SH-SY5Y (cell line): ENCODE results near the gene SH3D21.

Experiments used
- GATA2 ChIP-seq: IDR thresholded peaks from 2 replicates; pipeline ENCODE4 v1.6.1; 2011; ENCODE audit warnings: mild to moderate bottlenecking, low read depth, low read length
- GATA3 ChIP-seq: IDR thresholded peaks from 2 replicates; pipeline ENCODE4 v1.6.1; 2011; ENCODE audit warnings: low read depth, mild to moderate bottlenecking, low read length, moderate library complexity

DNA sequence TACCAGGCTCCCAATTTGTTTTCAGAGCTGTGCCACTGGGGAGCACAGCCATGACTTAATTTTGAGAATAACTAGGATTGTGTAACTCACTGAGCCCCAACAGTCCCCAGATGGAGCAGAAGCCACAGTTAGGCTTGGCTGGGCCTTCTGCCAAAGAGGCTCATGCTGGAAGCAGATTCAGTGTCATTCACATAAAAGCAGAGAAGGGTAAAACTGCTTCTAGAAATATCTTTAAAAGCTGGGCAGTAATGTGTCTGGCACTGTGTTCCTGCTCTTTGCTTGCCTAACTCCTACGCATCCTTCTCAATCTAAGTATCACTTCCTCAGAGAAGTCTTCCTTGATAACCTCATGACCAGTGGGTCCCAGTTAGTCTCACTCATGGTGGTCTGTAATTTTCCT lies 59.2 kb downstream of the SH3D21 start:
- TF ChIP-seq GATA2, result no peak
- TF ChIP-seq GATA3, result no peak
